D341Med (cell line): ENCODE measurements around the gene FHL2.

ENCODE experiments used
- DNase-seq: peaks from one replicate; pipeline ENCODE4 v3.0.0; 2012; ENCODE audit warnings: low spot score

FHL2 gene

GRCh38 chr2:105397025-105397722 is 1.7 kb downstream of the FHL2 start:
- no peak for DNase-seq

- no peak for DNase-seq
These were observed 2.4 kb downstream of the FHL2 start for GRCh38 chr2:105396254-105397024.

GRCh38 chr2:105395691-105396090 is 3.2 kb downstream of the FHL2 start:
- DNase-seq = no peak

- DNase-seq = no peak
These were observed 3.8 kb downstream of the FHL2 start for GRCh38 chr2:105394951-105395611.

- DNase-seq = no peak
These were observed 5.3 kb downstream of the FHL2 start for GRCh38 chr2:105393373-105394055.

GRCh38 chr2:105391763-105392662 is 6.8 kb downstream of the FHL2 start:
- no peak for DNase-seq

- DNase-seq = no peak
These were observed 7.7 kb downstream of the FHL2 start for GRCh38 chr2:105391058-105391627.

- no peak for DNase-seq
These were observed 8.4 kb downstream of the FHL2 start for GRCh38 chr2:105390454-105390853.

GRCh38 chr2:105388971-105389381 is 9.9 kb downstream of the FHL2 start:
- no peak for DNase-seq

GRCh38 chr2:105387225-105387624 is 11.6 kb downstream of the FHL2 start:
- DNase-seq = no peak

GRCh38 chr2:105385731-105386540 is 12.9 kb downstream of the FHL2 start:
- no peak for DNase-seq

- DNase-seq = no peak
These were observed 14.0 kb downstream of the FHL2 start for GRCh38 chr2:105384861-105385260.

- no peak for DNase-seq
These were observed 14.6 kb downstream of the FHL2 start for GRCh38 chr2:105384216-105384615.

- no peak for DNase-seq
These were observed 15.3 kb downstream of the FHL2 start for GRCh38 chr2:105383432-105384166.

GRCh38 chr2:105382177-105382576 is 16.7 kb downstream of the FHL2 start:
- DNase-seq = no peak

GRCh38 chr2:105381101-105381668 is 17.7 kb downstream of the FHL2 start:
- no peak for DNase-seq

GRCh38 chr2:105380432-105381100 is 18.3 kb downstream of the FHL2 start:
- DNase-seq = no peak

- no peak for DNase-seq
These were observed 19.1 kb downstream of the FHL2 start for GRCh38 chr2:105379741-105380186.
